Fibroblast of lung (primary cell): ENCODE data around the gene FGD2. TPM values are rescaled to one million over a fixed set of nuclear protein-coding genes. Genes with fewer than 3 reads are reported as not detected.

Source experiments
- DNase-seq, 2 donors: peaks; one replicate each; pipeline versions ENCODE4 v3.0.0 to v3.0.0-alpha.2; 2010; ENCODE audit warnings: low read depth in 2 of 2
- H2AFZ ChIP-seq: 2 replicates; pipeline ENCODE4 v1.5.1; 2012; ENCODE audit warnings: low read length, control low read depth, inconsistent platforms
- H3K27ac ChIP-seq: 2 replicates; pipeline ENCODE4 v1.5.1; 2011; ENCODE audit warnings: low read length, control low read depth; ENCODE audit not compliant: insufficient read depth
- H3K27me3 ChIP-seq: 2 replicates; pipeline ENCODE4 v1.5.1; 2011; ENCODE audit warnings: mild to moderate bottlenecking, low read length; ENCODE audit not compliant: control insufficient read depth, insufficient read depth
- H3K36me3 ChIP-seq: 2 replicates; pipeline ENCODE4 v1.5.1; 2011; ENCODE audit warnings: low read length; ENCODE audit not compliant: control insufficient read depth, insufficient read depth
- H3K4me1 ChIP-seq: 2 replicates; pipeline ENCODE4 v1.5.1; 2011; ENCODE audit warnings: low read length; ENCODE audit not compliant: control insufficient read depth, insufficient read depth; ENCODE audit errors: extremely low read depth
- H3K4me2 ChIP-seq: 2 replicates; pipeline ENCODE4 v1.5.1; 2011; ENCODE audit warnings: low read length, control low read depth; ENCODE audit not compliant: insufficient read depth; ENCODE audit errors: extremely low read depth
- H3K4me3 ChIP-seq, 4 experiments: fragments of 200-600 bp in 1 of 4; sonication (generic) in 1 of 4; replicated peaks in 1 of 4; 2 replicates each; pipeline ENCODE4 v1.5.1; 2011 to 2016; ENCODE audit warnings: low read length in 4 of 4, low read depth in 3 of 4, mild to moderate bottlenecking in 3 of 4, control low read depth in 2 of 4, inconsistent platforms in 1 of 4, mixed read lengths in 1 of 4; ENCODE audit not compliant: insufficient read depth in 1 of 4; ENCODE audit errors: control extremely low read depth in 1 of 4
- H3K79me2 ChIP-seq: 2 replicates; pipeline ENCODE4 v1.5.1; 2012; ENCODE audit warnings: mild to moderate bottlenecking, low read length, inconsistent platforms; ENCODE audit not compliant: control insufficient read depth, insufficient read depth
- H3K9ac ChIP-seq: 2 replicates; pipeline ENCODE4 v1.5.1; 2011; ENCODE audit warnings: mild to moderate bottlenecking, low read length, control low read depth; ENCODE audit not compliant: insufficient read depth
- H3K9me3 ChIP-seq: 2 replicates; pipeline ENCODE4 v1.5.1; 2012; ENCODE audit warnings: low read depth, low read length; ENCODE audit not compliant: control insufficient read depth, insufficient read depth
- H4K20me1 ChIP-seq: 2 replicates; pipeline ENCODE4 v1.5.1; 2011; ENCODE audit warnings: low read length; ENCODE audit not compliant: control insufficient read depth, insufficient read depth; ENCODE audit errors: extremely low read depth
- CTCF ChIP-seq, 2 donors: IDR thresholded peaks in 1 of 2; conservative IDR thresholded peaks in 1 of 2; 1 replicate in 1 of 2; 2 replicates in 1 of 2; pipeline ENCODE4 v1.5.1; 2011 to 2012; ENCODE audit warnings: low read length in 2 of 2, control low read depth in 1 of 2, inconsistent platforms in 1 of 2, low read depth in 1 of 2, mild to moderate bottlenecking in 1 of 2
- EZH2 ChIP-seq: IDR thresholded peaks from 2 replicates; pipeline ENCODE4 v1.5.1; 2012; ENCODE audit warnings: low read length, control low read depth, mild to moderate bottlenecking; ENCODE audit errors: missing control alignments
- polyA plus RNA-seq, 2 donors: library from polyadenylated mRNA; depleted of rRNA in 1 of 2; stranded (reverse) in 1 of 2; unstranded in 1 of 2; fragments of >200 nt; gene quantifications; 2 replicates each; pipeline ENCODE4 v1.2.1, GENCODE V29; 2011 to 2012; ENCODE audit warnings: missing spikeins in 1 of 2
- total RNA-seq: library from RNA; depleted of rRNA; stranded (reverse); fragments of >200 nt; gene quantifications from 2 replicates; pipeline ENCODE4 v1.2.1, GENCODE V29; 2014

Gene FGD2
- total and polyA plus RNA-seq, 2 donors (not counting 1 experiment from before 2014, with no cell fraction given) = not detected

DNA sequence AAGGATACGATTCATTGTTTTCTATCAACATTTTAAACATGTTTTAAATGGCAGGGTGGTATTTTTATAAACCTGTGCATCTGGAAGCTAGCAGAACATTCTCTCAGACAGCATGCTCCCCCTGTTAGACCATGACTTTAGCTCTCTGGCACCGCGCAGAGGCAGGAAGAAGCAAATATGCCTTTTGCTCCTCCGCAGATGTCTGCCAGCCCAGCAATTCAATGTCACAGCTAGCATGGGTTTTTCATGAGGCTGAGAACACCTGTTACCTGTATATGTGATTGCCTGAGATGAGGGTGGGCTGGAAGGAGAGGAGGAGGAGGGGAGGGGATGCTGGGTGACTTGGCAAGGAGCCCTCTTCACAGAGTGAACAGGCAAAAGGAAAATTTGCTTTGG lies 26.1 kb upstream of the FGD2 start:
- Histone ChIP-seq H3K4me2 (no peak overlapping the region), H4K20me1 (peaks cover 3% of the 10 kb centered on the region), H3K79me2 (peaks cover 65% of the 10 kb centered on the region), H3K9me3 (no peaks in the 10 kb centered on the region), H3K4me1 (peaks cover 7% of the 10 kb centered on the region), H3K27ac (no peak overlapping the region), H3K4me3 (no peak overlapping the region), H3K36me3 (peaks cover 29% of the 10 kb centered on the region), H3K9ac (no peak overlapping the region), H3K27me3 (no peaks in the 10 kb centered on the region), H2AFZ (no peak overlapping the region)
- DNase-seq = peak; percentile 28 to 58
- TF ChIP-seq CTCF (conservative IDR thresholded peaks at IDR 0.05 in 1 of 2, IDR thresholded peaks at IDR 0.05 in 1 of 2; ENCODE audit: low read depth in 1 of 2, low read length in 2 of 2) (peak; percentile 74 to 81), EZH2 (no peak)

GRCh38 chr6:36980129-36980528 lies 25.3 kb upstream of the FGD2 start:
- Histone ChIP-seq H3K4me1 (peaks cover 7% of the 10 kb centered on the region), H2AFZ (no peak overlapping the region), H3K4me2 (no peak overlapping the region), H3K9me3 (no peaks in the 10 kb centered on the region), H3K27ac (no peak overlapping the region), H3K79me2 (peaks cover 73% of the 10 kb centered on the region), H3K27me3 (no peaks in the 10 kb centered on the region), H3K36me3 (peaks cover 23% of the 10 kb centered on the region), H3K4me3 (no peak overlapping the region), H3K9ac (no peak overlapping the region), H4K20me1 (peaks cover 3% of the 10 kb centered on the region)
- no peak for TF ChIP-seq CTCF (conservative IDR thresholded peaks at IDR 0.05 in 1 of 2, IDR thresholded peaks at IDR 0.05 in 1 of 2; ENCODE audit: low read depth in 1 of 2, low read length in 2 of 2)
- no peak for TF ChIP-seq EZH2
- DNase-seq = no peak

DNA sequence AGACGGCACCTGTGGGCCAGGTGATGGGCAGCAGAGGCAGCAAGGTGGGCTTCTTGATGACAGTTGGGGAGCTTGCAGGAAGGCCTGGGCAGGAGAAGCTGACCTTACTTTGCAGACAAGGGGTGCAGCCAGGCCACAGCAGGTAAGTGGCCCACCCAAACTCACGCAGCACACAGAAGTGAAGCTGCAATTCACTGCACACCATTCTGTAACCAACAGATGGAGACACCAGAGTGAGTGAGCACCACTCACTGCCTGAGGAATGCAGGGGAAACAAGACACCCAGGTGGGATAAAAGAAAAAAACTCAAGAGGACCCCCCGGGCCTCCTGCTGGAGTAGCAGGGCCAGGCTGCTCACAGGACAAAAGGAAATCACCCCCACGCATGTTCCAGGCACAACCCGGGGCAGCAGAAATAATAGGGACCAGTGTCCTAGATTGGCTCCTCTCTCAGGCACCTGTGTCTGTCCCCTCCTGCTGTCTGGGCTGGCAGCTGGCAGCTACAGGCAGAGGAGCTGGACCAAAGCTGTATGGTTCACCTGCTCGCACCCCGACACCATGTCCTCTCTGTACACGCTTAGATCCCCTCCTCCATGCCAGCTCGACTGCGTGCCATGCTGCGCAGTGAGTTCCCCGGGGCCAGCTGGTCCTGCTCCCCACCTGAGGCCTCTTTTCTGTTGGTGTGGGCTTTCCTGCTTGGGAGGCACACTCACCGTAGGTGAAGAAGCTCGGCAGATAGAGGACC lies 24.4 kb upstream of the FGD2 start:
- Histone ChIP-seq H3K9ac (no peak overlapping the region), H3K27ac (no peak overlapping the region), H3K4me2 (no peak overlapping the region), H3K4me1 (peaks cover 7% of the 10 kb centered on the region), H3K4me3 (no peak overlapping the region), H4K20me1 (peaks cover 3% of the 10 kb centered on the region), H3K36me3 (peaks cover 19% of the 10 kb centered on the region), H3K27me3 (no peaks in the 10 kb centered on the region), H3K9me3 (no peaks in the 10 kb centered on the region), H3K79me2 (peaks cover 81% of the 10 kb centered on the region), H2AFZ (no peak overlapping the region)
- no peak for DNase-seq
- TF ChIP-seq CTCF (conservative IDR thresholded peaks at IDR 0.05 in 1 of 2, IDR thresholded peaks at IDR 0.05 in 1 of 2; ENCODE audit: low read depth in 1 of 2, low read length in 2 of 2) (no peak), EZH2 (no peak)
